A549 (cell line): ENCODE data around the gene SCAANT1.

Source experiments
- BHLHE40 ChIP-seq: IDR thresholded peaks from 2 replicates; pipeline ENCODE4 v1.6.1; 2012; ENCODE audit warnings: low read depth, low read length, inconsistent platforms
- CHD4 ChIP-seq: fragments of 200-600 bp; sonication (generic); IDR thresholded peaks from 2 replicates; pipeline ENCODE4 v1.6.1; 2016; ENCODE audit warnings: antibody characterized with exemption, mild to moderate bottlenecking, borderline replicate concordance
- CTCF ChIP-seq: fragments of >200 bp; sonication (Bioruptor Twin); formaldehyde crosslinking; IDR thresholded peaks from 3 replicates; pipeline ENCODE4 v1.5.1; 2016
- HDAC2 ChIP-seq: fragments of 200-600 bp; sonication (generic); IDR thresholded peaks from 2 replicates; pipeline ENCODE4 v1.6.1; 2016
- PBX3 ChIP-seq: IDR thresholded peaks from 2 replicates; pipeline ENCODE4 v1.6.1; 2012
- POLR2A ChIP-seq: IDR thresholded peaks from 2 replicates; pipeline ENCODE4 v1.6.1; 2012; ENCODE audit warnings: mild to moderate bottlenecking, low read length
- SREBF2 ChIP-seq: fragments of 450-650 bp; IDR thresholded peaks from 2 replicates; pipeline ENCODE4 v1.6.1; 2014; ENCODE audit warnings: mild to moderate bottlenecking, moderate library complexity
- USF2 ChIP-seq: fragments of 450-650 bp; IDR thresholded peaks from 2 replicates; pipeline ENCODE4 v1.6.1; 2014; ENCODE audit warnings: antibody characterized with exemption
- ZNF302 ChIP-seq: fragments of 250-450 bp; sonication (Bioruptor Pico); IDR thresholded peaks from 2 replicates; pipeline ENCODE4 v1.9.0; 2021; ENCODE audit warnings: inconsistent platforms, mild to moderate bottlenecking, moderate library complexity
- TF ChIP-seq, protein P1 (sequence below): IDR thresholded peaks from 2 replicates; pipeline ENCODE4 v1.6.1; 2012

DNA sequence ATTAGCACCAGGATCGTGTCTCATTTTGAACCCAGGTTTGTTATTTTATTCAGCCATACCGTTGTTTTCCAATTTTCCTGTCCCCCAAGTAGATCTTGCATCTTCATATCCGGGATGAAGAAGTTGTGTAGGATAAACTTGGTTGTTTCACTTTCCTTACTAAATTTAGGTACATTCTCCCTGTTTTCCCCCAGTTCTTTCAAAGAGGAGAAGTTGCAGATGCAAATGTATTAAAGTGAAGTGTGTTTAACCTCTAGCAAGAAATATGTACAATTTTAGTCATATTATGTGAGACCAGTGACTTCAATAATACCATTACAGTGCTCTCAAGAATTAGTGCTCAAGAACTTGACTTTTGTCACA lies 47.2 kb downstream of the SCAANT1 start:
- TF ChIP-seq BHLHE40 (no peak), POLR2A (no peak), PBX3 (no peak), CTCF (no peak), CHD4 (no peak), SREBF2 (no peak), USF2 (no peak), HDAC2 (no peak), ZNF302 (CRISPR knock-in tag) (no peak)
- TF ChIP-seq, protein P1, sequence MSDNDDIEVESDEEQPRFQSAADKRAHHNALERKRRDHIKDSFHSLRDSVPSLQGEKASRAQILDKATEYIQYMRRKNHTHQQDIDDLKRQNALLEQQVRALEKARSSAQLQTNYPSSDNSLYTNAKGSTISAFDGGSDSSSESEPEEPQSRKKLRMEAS, result no peak
